IMR-90 (cell line): ENCODE data around the gene TENM4. TPM values are rescaled to one million over a fixed set of nuclear protein-coding genes. Genes with fewer than 3 reads are reported as not detected.
A peak's percentile ranks its signal among the peaks of the same experiment; 100 is the strongest.

Experiments used
- ATAC-seq: fragments of 200-7000 bp; cut with Tn5 transposase; 2 replicates; pipeline ENCODE4 v1.9.1; 2020; ENCODE audit warnings: low read depth, mild to moderate bottlenecking, moderate library complexity
- BruUV-seq: library from RNA; stranded (reverse); fragments of 400-500 nt; replicated peaks from 2 replicates; lab custom pipeline; 2021; lab: Mats Ljungman, UMichigan
- CTCF ChIA-PET: fragments of 300-600 bp; formaldehyde crosslinking; extraction: SDS; loops from one replicate; lab custom pipeline; 2021; ENCODE audit warnings: antibody characterized with exemption; lab: Yijun Ruan, JAX
- POLR2A ChIA-PET: fragments of 300-600 bp; sonication (Branson Sonifier 250); formaldehyde crosslinking; loops from one replicate; lab custom pipeline; 2022; ENCODE audit warnings: antibody characterized with exemption; ENCODE audit not compliant: unreplicated experiment; lab: Charles Lee
- DNase-seq: peaks from one replicate; pipeline ENCODE4 v3.0.0; 2013
- H2AFZ ChIP-seq: replicated peaks from 2 replicates; pipeline ENCODE3; 2013; ENCODE audit warnings: low read length, mild to moderate bottlenecking; ENCODE audit not compliant: poor library complexity
- H2AK5ac ChIP-seq: 2 replicates; pipeline ENCODE4 v1.6.1; 2013; ENCODE audit warnings: low read depth, low read length, inconsistent platforms
- H2AK9ac ChIP-seq: replicated peaks from 2 replicates; pipeline ENCODE3; 2013; ENCODE audit warnings: mild to moderate bottlenecking, low read depth, low read length, moderate library complexity; ENCODE audit not compliant: poor library complexity
- H2BK120ac ChIP-seq: 2 replicates; pipeline ENCODE4 v1.6.1; 2013; ENCODE audit warnings: low read depth, low read length, inconsistent platforms
- H2BK15ac ChIP-seq: 3 replicates; pipeline ENCODE4 v1.6.1; 2013; ENCODE audit warnings: low read depth, low read length, inconsistent platforms
- H2BK20ac ChIP-seq: 2 replicates; pipeline ENCODE4 v1.6.1; 2013; ENCODE audit warnings: low read depth, mild to moderate bottlenecking, inconsistent platforms, low read length, moderate library complexity
- H2BK5ac ChIP-seq: 2 replicates; pipeline ENCODE4 v1.6.1; 2013; ENCODE audit warnings: mild to moderate bottlenecking, low read depth, low read length, inconsistent platforms; ENCODE audit not compliant: poor library complexity, severe bottlenecking
- H3K14ac ChIP-seq: replicated peaks from 2 replicates; pipeline ENCODE4 v1.6.1; 2013; ENCODE audit warnings: low read depth, low read length, inconsistent platforms
- H3K18ac ChIP-seq: 2 replicates; pipeline ENCODE4 v1.6.1; 2013; ENCODE audit warnings: low read depth, low read length, control low read depth
- H3K23ac ChIP-seq: 2 replicates; pipeline ENCODE4 v1.6.1; 2013; ENCODE audit warnings: low read depth, low read length, inconsistent platforms
- H3K27ac ChIP-seq: 2 replicates; pipeline ENCODE4 v1.5.1; 2013; ENCODE audit warnings: mild to moderate bottlenecking, control low read depth, low read length; ENCODE audit not compliant: insufficient read depth
- H3K27me3 ChIP-seq: 2 replicates; pipeline ENCODE4 v1.6.1; 2013; ENCODE audit warnings: low read length; ENCODE audit not compliant: control insufficient read depth, insufficient read depth
- H3K36me3 ChIP-seq: 2 replicates; pipeline ENCODE4 v1.6.1; 2013; ENCODE audit warnings: low read length, mixed read lengths; ENCODE audit not compliant: control insufficient read depth, insufficient read depth
- H3K4ac ChIP-seq: 2 replicates; pipeline ENCODE4 v1.6.1; 2013; ENCODE audit warnings: low read depth, low read length, inconsistent platforms
- H3K4me1 ChIP-seq: 2 replicates; pipeline ENCODE4 v1.6.1; 2013; ENCODE audit warnings: low read length, mixed read lengths; ENCODE audit not compliant: control insufficient read depth, insufficient read depth
- H3K4me2 ChIP-seq: 2 replicates; pipeline ENCODE4 v1.6.1; 2013; ENCODE audit warnings: low read depth, mild to moderate bottlenecking, control low read depth, low read length, moderate library complexity
- H3K4me3 ChIP-seq: 2 replicates; pipeline ENCODE4 v1.5.1; 2013; ENCODE audit warnings: low read depth, mild to moderate bottlenecking, control low read depth, low read length, moderate library complexity; ENCODE audit not compliant: insufficient read depth
- H3K56ac ChIP-seq: 2 replicates; pipeline ENCODE4 v1.6.1; 2013; ENCODE audit warnings: low read length, inconsistent platforms; ENCODE audit not compliant: insufficient read depth; ENCODE audit errors: extremely low read depth
- H3K79me1 ChIP-seq, 2 experiments: 2 replicates each; pipeline ENCODE4 v1.6.1; 2013; ENCODE audit warnings: low read length in 2 of 2, inconsistent platforms in 1 of 2, low read depth in 1 of 2
- H3K9ac ChIP-seq: 2 replicates; pipeline ENCODE4 v1.6.1; 2013; ENCODE audit warnings: low read depth, low read length, control low read depth
- H3K9me1 ChIP-seq: 2 replicates; pipeline ENCODE4 v1.6.1; 2013; ENCODE audit warnings: low read length, inconsistent platforms; ENCODE audit not compliant: insufficient read depth
- H3K9me3 ChIP-seq: 2 replicates; pipeline ENCODE4 v1.6.1; 2013; ENCODE audit warnings: low read length; ENCODE audit not compliant: control insufficient read depth, insufficient read depth
- H4K20me1 ChIP-seq: 2 replicates; pipeline ENCODE4 v1.6.1; 2013; ENCODE audit warnings: low read length, inconsistent platforms; ENCODE audit not compliant: insufficient read depth
- H4K5ac ChIP-seq: 2 replicates; pipeline ENCODE4 v1.6.1; 2013; ENCODE audit warnings: mild to moderate bottlenecking, low read depth, low read length, control low read depth
- H4K8ac ChIP-seq, 2 experiments: 2 replicates each; pipeline ENCODE4 v1.6.1; 2013; ENCODE audit warnings: low read depth in 2 of 2, low read length in 2 of 2, control low read depth in 1 of 2, inconsistent platforms in 1 of 2
- H4K91ac ChIP-seq: 2 replicates; pipeline ENCODE4 v1.6.1; 2013; ENCODE audit warnings: low read depth, low read length, inconsistent platforms; ENCODE audit not compliant: insufficient read depth
- CEBPB ChIP-seq: IDR thresholded peaks from 2 replicates; pipeline ENCODE4 v1.6.1; 2012; ENCODE audit warnings: low read depth, low read length, improper control_type of control experiment
- NFE2L2 ChIP-seq: fragments of 150-350 bp; IDR thresholded peaks from 2 replicates; pipeline ENCODE4 v1.6.1; 2016; ENCODE audit warnings: low read depth, mild to moderate bottlenecking, low read length
- dilution Hi-C: fragments of 300-500 bp; cut with HindIII; formaldehyde crosslinking; loops from one replicate; pipeline ENCODE4 v1.14.3; 2018; ENCODE audit warnings: low sequenced_read_pairs; ENCODE audit not compliant: unreplicated experiment
- in situ Hi-C: fragments of 300-500 bp; cut with MboI; formaldehyde crosslinking; loops from 3 replicates; pipeline ENCODE4 v1.14.3; 2019; ENCODE audit warnings: low sequenced_read_pairs, inconsistent platforms, mixed read lengths
- intact Hi-C: fragments of 100-400 bp; cut with micrococcal nuclease; formaldehyde crosslinking; loops from 2 replicates; pipeline ENCODE4 v1.10.0; 2022
- polyA plus RNA-seq, 3 experiments: library from polyadenylated mRNA; depleted of rRNA; stranded (reverse); fragments of >200 nt; gene quantifications; 2 replicates each; pipeline ENCODE4 v1.2.3, GENCODE V29; 2012; ENCODE audit warnings: low replicate concordance in 1 of 3
- total RNA-seq: library from RNA; depleted of rRNA; stranded (reverse); fragments of >200 nt; gene quantifications from 2 replicates; pipeline ENCODE4 v1.2.3, GENCODE V29; 2012

The TENM4 gene
- total and polyA plus RNA-seq, 2 of the 4 experiments (the other 2 are of a cell fraction), result 7.4 to 9.0 TPM

GRCh38 chr11:78666675-78667160 lies 774.1 kb downstream of the TENM4 start:
- TF ChIP-seq NFE2L2 (no peak), CEBPB (peak; percentile 12; the same call in 1 of the 2 replicates)
- H2AFZ ChIP-seq, result no peak overlapping the region
- no peak overlapping the region for H4K5ac ChIP-seq
- H3K27ac ChIP-seq, result no peak overlapping the region; the same call in 1 of the 2 replicates
- H3K9me1 ChIP-seq, result peaks cover 10% of the 10 kb centered on the region; the same call in 1 of the 2 replicates
- ChIA-PET CTCF (no interaction called here), POLR2A (no interaction called here)
- H3K79me1 ChIP-seq, result no peaks in the 10 kb centered on the region
- dilution Hi-C loops (no loop called here), intact Hi-C loops (no loop called here), in situ Hi-C loops (no loop called here)
- H4K8ac ChIP-seq, result 0 out of 4 replicates have a peak overlapping the region, but pooled peaks of 1 of the 2 experiments have one; percentile 6
- H2BK120ac ChIP-seq, result no peak overlapping the region
- peaks cover 11% of the 10 kb centered on the region for H3K4me1 ChIP-seq
- no peak overlapping the region; the same call in 1 of the 2 replicates for H3K14ac ChIP-seq
- H2AK5ac ChIP-seq, result 0 out of 2 replicates have a peak overlapping the region, but pooled peaks have one; percentile 22
- H3K27me3 ChIP-seq, result no peaks in the 10 kb centered on the region
- no TSS peak for BruUV-seq
- no peak overlapping the region for H2BK15ac ChIP-seq
- no peak overlapping the region for H2BK5ac ChIP-seq
- ATAC-seq, result peak; percentile 88
- H3K23ac ChIP-seq, result no peak overlapping the region
- H4K20me1 ChIP-seq, result no peaks in the 10 kb centered on the region
- H3K4ac ChIP-seq, result no peak overlapping the region
- no peak overlapping the region for H2BK20ac ChIP-seq
- H3K56ac ChIP-seq, result no peak overlapping the region
- H2AK9ac ChIP-seq, result no peak overlapping the region
- peaks cover 19% of the 10 kb centered on the region; the same call in 1 of the 2 replicates for H3K36me3 ChIP-seq
- no peak overlapping the region for H3K4me3 ChIP-seq
- H3K4me2 ChIP-seq, result no peak overlapping the region
- H4K91ac ChIP-seq, result no peak overlapping the region
- H3K18ac ChIP-seq, result no peak overlapping the region
- no peak overlapping the region for H3K9ac ChIP-seq
- DNase-seq, result peak; percentile 84
- no peaks in the 10 kb centered on the region for H3K9me3 ChIP-seq
